NCI-H146 treated with DMSO at 0.1 percent for 48 hours (cell line): ENCODE measurements around the gene RAP1A.
"Not testable (repeated sequence)": the region's sequence is repeated elsewhere in the genome, so short reads cannot be mapped to it uniquely, and the experiment has no call there.

Source experiments
- DNase-seq: peaks from one replicate; lab custom pipeline; 2025; ENCODE audit not compliant: unreplicated experiment; lab: John Stamatoyannopoulos, UW

The RAP1A gene

GRCh38 chr1:111628153-111628552, 8.6 kb downstream of the RAP1A start:
- DNase-seq = no peak

- DNase-seq = no peak
Observed at GRCh38 chr1:111629190-111629954, 9.8 kb downstream of the RAP1A start.

GRCh38 chr1:111630567-111630966, 11.0 kb downstream of the RAP1A start:
- no peak for DNase-seq

- no peak for DNase-seq
Observed at GRCh38 chr1:111631502-111631901, 11.9 kb downstream of the RAP1A start.

GRCh38 chr1:111632771-111633170, 13.2 kb downstream of the RAP1A start:
- DNase-seq = not testable (repeated sequence)

- DNase-seq = no peak
Observed at GRCh38 chr1:111633736-111634247, 14.2 kb downstream of the RAP1A start.

GRCh38 chr1:111635324-111636009, 15.9 kb downstream of the RAP1A start:
- DNase-seq = no peak

- no peak for DNase-seq
Observed at GRCh38 chr1:111638320-111638719, 18.7 kb downstream of the RAP1A start.

- DNase-seq = no peak
Observed at GRCh38 chr1:111639602-111640198, 20.1 kb downstream of the RAP1A start.

- no peak for DNase-seq
Observed at GRCh38 chr1:111643097-111643496, 23.5 kb downstream of the RAP1A start.

- no peak for DNase-seq
Observed at GRCh38 chr1:111643696-111644095, 24.1 kb downstream of the RAP1A start.

- no peak for DNase-seq
Observed at GRCh38 chr1:111644506-111644905, 24.9 kb downstream of the RAP1A start.

GRCh38 chr1:111647736-111648135, 28.1 kb downstream of the RAP1A start:
- no peak for DNase-seq

GRCh38 chr1:111648806-111649205, 29.2 kb downstream of the RAP1A start:
- DNase-seq = no peak

- DNase-seq = no peak
Observed at GRCh38 chr1:111649227-111649626, 29.6 kb downstream of the RAP1A start.

GRCh38 chr1:111649648-111650047, 30.1 kb downstream of the RAP1A start:
- no peak for DNase-seq

- no peak for DNase-seq
Observed at GRCh38 chr1:111653709-111654108, 34.1 kb downstream of the RAP1A start.

GRCh38 chr1:111654839-111655238, 35.2 kb downstream of the RAP1A start:
- no peak for DNase-seq

- DNase-seq = no peak
Observed at GRCh38 chr1:111656086-111657017, 36.8 kb downstream of the RAP1A start.

GRCh38 chr1:111658622-111659021, 39.0 kb downstream of the RAP1A start:
- DNase-seq = no peak
